Muscle layer of duodenum (tissue), 2 donors: Measurements from ENCODE around the gene KRTAP19-8.

Source experiments
- H3K27ac ChIP-seq: one replicate; pipeline ENCODE4 v1.7.0; 2013; ENCODE audit warnings: mild to moderate bottlenecking, low read length
- H3K27me3 ChIP-seq: one replicate; pipeline ENCODE4 v1.7.0; 2013; ENCODE audit warnings: low read depth, mild to moderate bottlenecking, control low read depth, low read length
- H3K36me3 ChIP-seq, 2 donors: one replicate each; pipeline ENCODE4 v1.7.0; 2013; ENCODE audit warnings: low read length in 2 of 2, control low read depth in 1 of 2, mild to moderate bottlenecking in 1 of 2; ENCODE audit not compliant: insufficient read depth in 2 of 2, control insufficient read depth in 1 of 2
- H3K4me1 ChIP-seq, 2 donors: one replicate each; pipeline ENCODE4 v1.7.0; 2013; ENCODE audit warnings: low read length in 2 of 2, mild to moderate bottlenecking in 2 of 2, control low read depth in 1 of 2, moderate library complexity in 1 of 2; ENCODE audit not compliant: insufficient read depth in 2 of 2, control insufficient read depth in 1 of 2
- H3K4me3 ChIP-seq, 2 donors: one replicate each; pipeline ENCODE4 v1.7.0; 2013; ENCODE audit warnings: low read length in 2 of 2, low read depth in 1 of 2, mild to moderate bottlenecking in 1 of 2
- H3K9me3 ChIP-seq, 2 donors: one replicate each; pipeline ENCODE4 v1.7.0; 2013; ENCODE audit warnings: low read length in 2 of 2, control low read depth in 1 of 2, mild to moderate bottlenecking in 1 of 2; ENCODE audit not compliant: control insufficient read depth in 1 of 2
- donor health status: healthy.

Gene KRTAP19-8

GRCh38 chr21:31038376-31038775 lies at the start of gene KRTAP19-8:
Gene KRTAP19-8 (minus strand): TSS chr21:31038476. CDS start chr21:31038443, 33 bp downstream.
- Histone ChIP-seq H3K36me3 (no peaks in the 10 kb centered on the region), H3K4me3 (no peak within 1 kb of the TSS), H3K9me3 (peaks cover 0 to 4% of the 10 kb centered on the region in 2 donors), H3K27ac (no peak within 1 kb of the TSS), H3K27me3 (no peaks in the 10 kb centered on the region), H3K4me1 (no peaks in the 10 kb centered on the region)

- Histone ChIP-seq H3K9me3 (no peaks in the 10 kb centered on the region), H3K4me3 (no peak overlapping the region), H3K4me1 (no peaks in the 10 kb centered on the region), H3K27me3 (no peaks in the 10 kb centered on the region), H3K27ac (no peak overlapping the region), H3K36me3 (no peaks in the 10 kb centered on the region)
Measured at GRCh38 chr21:31087639-31088473, 49.6 kb upstream of the KRTAP19-8 start.

DNA sequence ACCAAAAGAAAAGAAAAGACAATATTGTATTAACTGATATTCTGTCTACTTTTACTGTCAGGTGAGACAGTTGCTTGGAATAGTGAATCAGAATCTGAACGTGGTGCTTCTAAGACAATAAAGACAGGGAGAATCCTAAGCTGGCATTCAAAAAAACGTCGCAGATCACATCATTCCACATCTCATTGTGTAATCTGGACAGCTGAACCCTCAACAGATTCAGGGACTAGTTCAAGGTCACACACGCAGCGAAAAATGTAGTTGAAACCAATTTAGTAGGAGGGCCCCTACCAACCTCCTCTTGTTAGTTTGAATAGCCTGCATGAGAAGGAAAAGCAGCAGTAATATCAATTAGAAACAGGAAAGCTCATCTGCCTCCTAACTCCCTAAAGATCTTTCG lies 46.4 kb upstream of the KRTAP19-8 start:
- no peak overlapping the region for H3K4me3 ChIP-seq
- no peaks in the 10 kb centered on the region for H3K36me3 ChIP-seq
- H3K27me3 ChIP-seq = no peaks in the 10 kb centered on the region
- H3K4me1 ChIP-seq = no peaks in the 10 kb centered on the region
- no peak overlapping the region for H3K27ac ChIP-seq
- H3K9me3 ChIP-seq = no peaks in the 10 kb centered on the region

- no peaks in the 10 kb centered on the region for H3K27me3 ChIP-seq
Measured at GRCh38 chr21:31078796-31079195, 40.5 kb upstream of the KRTAP19-8 start.

GRCh38 chr21:31078216-31078615 lies 39.9 kb upstream of the KRTAP19-8 start:
- Histone ChIP-seq H3K9me3 (no peaks in the 10 kb centered on the region), H3K4me1 (no peaks in the 10 kb centered on the region), H3K27ac (no peak overlapping the region), H3K36me3 (no peaks in the 10 kb centered on the region), H3K27me3 (no peaks in the 10 kb centered on the region), H3K4me3 (no peak overlapping the region)

More at GRCh38 chr21:31078796-31079195, 40.5 kb upstream of the KRTAP19-8 start:
- H3K4me1 ChIP-seq = no peaks in the 10 kb centered on the region
- H3K9me3 ChIP-seq = no peaks in the 10 kb centered on the region
- H3K27ac ChIP-seq = no peak overlapping the region
- no peaks in the 10 kb centered on the region for H3K36me3 ChIP-seq
- H3K4me3 ChIP-seq = no peak overlapping the region

DNA sequence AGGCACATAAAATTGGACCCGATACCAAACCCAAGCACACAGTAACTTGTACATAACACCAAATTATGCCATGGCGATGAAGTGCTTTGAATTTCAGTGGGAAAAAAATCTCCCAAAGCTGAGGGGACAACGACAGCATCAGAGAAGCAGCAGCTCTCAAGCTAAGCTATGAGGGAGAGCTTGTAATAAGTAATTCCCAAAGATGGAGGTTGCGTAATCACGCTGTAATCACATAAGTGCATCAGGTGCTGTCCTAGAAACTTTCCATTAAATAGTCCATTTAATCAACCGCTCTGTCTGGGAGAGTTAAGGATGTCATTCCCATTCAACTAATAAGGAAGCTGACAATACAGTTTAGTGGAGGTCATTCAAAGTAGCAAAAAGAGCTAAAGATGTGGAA lies 37.6 kb upstream of the KRTAP19-8 start:
- no peaks in the 10 kb centered on the region for H3K36me3 ChIP-seq
- H3K27me3 ChIP-seq = no peaks in the 10 kb centered on the region
- H3K9me3 ChIP-seq = no peaks in the 10 kb centered on the region
- no peak overlapping the region for H3K4me3 ChIP-seq
- H3K4me1 ChIP-seq = no peaks in the 10 kb centered on the region
- no peak overlapping the region for H3K27ac ChIP-seq

DNA sequence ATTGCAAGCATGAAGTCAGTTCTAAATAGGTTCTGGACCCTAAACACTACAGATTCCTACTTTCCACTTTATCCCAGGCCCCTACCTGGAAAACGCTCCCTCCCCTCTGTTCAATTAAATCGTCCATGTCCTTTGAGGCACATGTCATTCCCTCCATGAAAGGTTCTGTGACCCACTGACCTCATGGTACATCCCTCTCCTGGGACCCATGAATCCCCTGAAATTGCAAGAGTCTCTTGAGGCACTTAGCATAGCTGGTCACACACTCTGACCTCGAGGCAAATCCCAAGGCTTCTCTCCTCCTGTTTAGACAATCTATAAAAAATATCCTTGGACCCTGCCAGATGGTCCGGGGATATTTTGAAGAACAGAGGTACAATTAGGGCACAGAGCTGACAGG lies 34.3 kb upstream of the KRTAP19-8 start:
- H3K36me3 ChIP-seq = no peaks in the 10 kb centered on the region

DNA sequence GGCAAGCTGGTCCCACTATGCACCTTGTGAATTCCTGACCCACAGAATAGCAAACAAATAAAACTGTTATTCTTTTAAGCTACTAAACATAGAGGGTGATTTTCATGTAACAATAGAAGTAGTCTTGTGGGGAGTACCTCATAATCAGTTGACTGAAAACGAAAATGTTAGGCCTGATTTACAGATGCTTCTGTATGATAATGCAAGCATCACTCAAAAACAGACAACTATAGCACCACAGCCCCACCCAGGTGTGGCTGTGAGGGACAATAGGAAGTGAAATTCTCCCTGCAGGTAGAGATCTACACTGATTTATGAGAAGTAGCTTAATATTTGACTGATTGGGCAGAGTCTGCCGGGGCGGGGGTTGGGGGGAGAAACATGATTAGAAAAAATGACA lies 26.5 kb upstream of the KRTAP19-8 start:
- H3K27me3 ChIP-seq = no peaks in the 10 kb centered on the region
- H3K4me1 ChIP-seq = no peaks in the 10 kb centered on the region

More for the DNA sequence above, 34.3 kb upstream of the KRTAP19-8 start:
- no peak overlapping the region for H3K27ac ChIP-seq
- H3K4me1 ChIP-seq = no peaks in the 10 kb centered on the region
- no peak overlapping the region for H3K4me3 ChIP-seq
- no peaks in the 10 kb centered on the region for H3K27me3 ChIP-seq
- no peaks in the 10 kb centered on the region for H3K9me3 ChIP-seq

DNA sequence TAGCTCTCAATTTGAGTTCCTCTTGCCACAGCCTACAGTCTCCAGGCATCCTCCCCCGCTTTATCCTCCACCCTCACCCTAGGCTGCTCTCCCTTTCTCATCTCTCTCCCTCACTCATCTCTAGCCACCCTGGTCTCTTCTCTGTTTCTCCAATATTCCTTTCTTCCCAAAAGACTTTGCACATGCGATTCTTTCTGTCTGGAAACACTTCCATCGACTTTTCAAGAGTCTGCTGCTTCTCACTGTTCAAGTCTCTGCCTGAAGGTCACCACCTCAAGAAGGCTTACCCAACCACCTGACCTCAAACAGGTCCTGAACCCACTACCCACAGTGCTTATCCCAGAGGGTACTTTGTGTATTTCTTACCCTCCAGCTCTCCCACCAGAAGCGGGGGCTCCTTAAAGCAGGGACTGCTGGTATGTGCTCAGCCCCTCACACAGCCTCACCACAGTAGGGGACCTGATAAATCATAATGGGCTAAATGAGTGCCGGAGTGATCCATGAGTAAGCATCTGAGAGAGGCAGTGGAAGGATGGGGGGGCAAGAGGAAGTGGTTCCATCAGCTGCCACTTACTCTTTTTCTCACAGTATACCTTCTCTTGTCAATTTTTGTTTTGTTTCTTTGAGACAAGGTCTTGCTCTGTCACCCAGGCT lies 14.3 kb upstream of the KRTAP19-8 start:
- Histone ChIP-seq H3K27ac (no peak overlapping the region), H3K9me3 (no peaks in the 10 kb centered on the region), H3K27me3 (no peaks in the 10 kb centered on the region), H3K4me1 (no peaks in the 10 kb centered on the region), H3K36me3 (no peaks in the 10 kb centered on the region), H3K4me3 (no peak overlapping the region)

More for the DNA sequence above, 26.5 kb upstream of the KRTAP19-8 start:
- Histone ChIP-seq H3K4me3 (no peak overlapping the region), H3K9me3 (no peaks in the 10 kb centered on the region), H3K36me3 (no peaks in the 10 kb centered on the region), H3K27ac (no peak overlapping the region)

- H3K27me3 ChIP-seq = no peaks in the 10 kb centered on the region
- no peaks in the 10 kb centered on the region for H3K9me3 ChIP-seq
Measured at GRCh38 chr21:31050577-31051157, 12.4 kb upstream of the KRTAP19-8 start.

DNA sequence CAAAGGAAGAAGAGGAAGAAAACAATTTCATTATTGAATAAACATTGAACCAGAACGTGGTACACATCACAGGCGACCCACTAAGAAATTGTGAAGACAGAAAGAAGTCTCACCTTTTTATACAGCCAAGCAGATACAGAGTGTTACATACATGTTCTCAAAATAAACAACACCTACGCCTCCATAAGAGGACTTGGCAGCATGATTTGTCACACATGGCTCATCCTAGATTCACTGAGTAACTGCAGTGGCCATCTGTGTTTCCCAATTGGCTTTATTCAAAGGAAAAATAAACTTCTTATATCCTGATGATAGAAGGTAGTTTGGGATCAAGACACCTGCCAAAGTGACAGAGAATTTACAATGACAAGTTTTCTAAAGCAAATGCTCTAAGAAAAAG lies 7.6 kb upstream of the KRTAP19-8 start:
- no peaks in the 10 kb centered on the region for H3K36me3 ChIP-seq
- no peak overlapping the region for H3K4me3 ChIP-seq
- H3K9me3 ChIP-seq = no peaks in the 10 kb centered on the region
- no peak overlapping the region for H3K27ac ChIP-seq
- no peaks in the 10 kb centered on the region for H3K27me3 ChIP-seq
- H3K4me1 ChIP-seq = no peaks in the 10 kb centered on the region

More at GRCh38 chr21:31050577-31051157, 12.4 kb upstream of the KRTAP19-8 start:
- Histone ChIP-seq H3K4me3 (no peak overlapping the region), H3K4me1 (no peaks in the 10 kb centered on the region), H3K27ac (no peak overlapping the region), H3K36me3 (no peaks in the 10 kb centered on the region)
